ENCODE results near the gene OAF. TPM values are rescaled to one million over a fixed set of nuclear protein-coding genes. Genes with fewer than 3 reads are reported as not detected.
"Not testable (repeated sequence)": the region's sequence is repeated elsewhere in the genome, so short reads cannot be mapped to it uniquely, and the experiment has no call there.

Gene OAF
- total RNA-seq, 3 donors from 2014 or later (not counting 1 experiment from before 2014, with no cell fraction given): 2.8 to 5.1 (median 3.8) TPM

DNA sequence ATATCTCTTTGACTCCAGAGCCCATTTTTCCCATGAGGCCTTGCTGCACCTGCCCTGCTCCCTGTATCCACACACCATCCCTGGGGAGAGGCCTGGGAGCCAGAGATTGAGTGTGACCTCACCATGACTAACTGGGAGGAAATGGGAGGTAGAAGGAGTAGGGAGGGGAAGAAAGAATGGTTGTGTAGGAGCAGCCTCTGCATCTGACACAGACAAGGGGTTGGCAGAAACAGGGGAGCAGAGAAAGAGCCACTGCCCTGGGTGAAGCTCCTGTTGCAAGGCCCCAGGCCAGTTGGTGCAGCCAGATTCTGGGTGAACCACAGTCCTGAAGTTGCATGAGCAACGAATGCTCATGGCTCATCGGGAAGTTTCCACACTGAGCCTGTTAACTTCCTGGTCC is 61.5 kb downstream of the OAF start:
- Mint-ChIP-seq H3K27ac (no peak overlapping the region), H3K4me1 (no peaks in the 10 kb centered on the region), H3K27me3 (ENCODE audit: low read depth in 2 of 2) (peaks cover 30 to 34% of the 10 kb centered on the region in 2 donors), H3K9me3 (no peaks in the 10 kb centered on the region), H3K36me3 (no peaks in the 10 kb centered on the region), H3K4me3 (no peak overlapping the region)
- DNase-seq: no peak
- no peaks in the 10 kb centered on the region for H3K9me3 ChIP-seq (ENCODE audit: control insufficient read depth, insufficient read depth, low read length)
- H3K4me1 ChIP-seq (ENCODE audit: control insufficient read depth, insufficient read depth, low read length): no peaks in the 10 kb centered on the region
- H3K4me3 ChIP-seq (ENCODE audit: low read length): no peak overlapping the region
- H3K27ac ChIP-seq (ENCODE audit: low read length): no peak overlapping the region
- H3K27me3 ChIP-seq (ENCODE audit: control insufficient read depth, insufficient read depth, low read length): no peaks in the 10 kb centered on the region
- WGBS (ENCODE audit: insufficient coverage): 97% methylated on average over 2 of the region's 2 CpGs
- ATAC-seq: no peak
- intact Hi-C loops (cut with micrococcal nuclease): no loop called here
- TF ChIP-seq CTCF (IDR thresholded peaks at IDR 0.05): no peak
- no peaks in the 10 kb centered on the region for H3K36me3 ChIP-seq (ENCODE audit: control insufficient read depth, insufficient read depth, low read length)

DNA sequence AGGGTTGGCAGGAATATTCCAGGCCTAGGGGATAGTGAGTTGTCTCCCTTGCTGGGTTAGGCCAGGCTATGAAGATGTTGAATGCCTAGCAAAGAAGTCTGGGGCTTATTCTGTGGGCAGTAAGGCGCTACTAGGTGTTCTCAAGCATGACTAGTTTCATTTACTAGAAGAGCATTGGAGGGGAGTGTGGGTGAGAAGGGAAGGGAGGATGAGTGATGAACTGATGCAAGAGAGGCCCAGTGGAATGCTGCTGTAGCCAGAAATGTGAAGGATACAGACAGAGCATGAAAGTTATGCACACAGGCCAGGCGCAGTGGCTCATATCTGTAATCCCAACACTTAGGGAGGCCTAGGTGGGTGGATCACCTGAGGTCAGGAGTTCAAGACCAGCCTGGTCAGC is 62.6 kb downstream of the OAF start:
- ATAC-seq (no peak), DNase-seq (no peak)
- H3K27me3 ChIP-seq (ENCODE audit: control insufficient read depth, insufficient read depth, low read length): no peaks in the 10 kb centered on the region
- TF ChIP-seq CTCF (IDR thresholded peaks at IDR 0.05): no peak
- H3K4me3 ChIP-seq (ENCODE audit: low read length): no peak overlapping the region
- Mint-ChIP-seq H3K4me1 (no peaks in the 10 kb centered on the region), H3K27me3 (ENCODE audit: low read depth in 2 of 2) (peaks cover 27 to 37% of the 10 kb centered on the region in 2 donors), H3K9me3 (no peaks in the 10 kb centered on the region), H3K4me3 (no peak overlapping the region), H3K27ac (no peak overlapping the region), H3K36me3 (no peaks in the 10 kb centered on the region)
- intact Hi-C loops (cut with micrococcal nuclease): no loop called here
- WGBS (ENCODE audit: insufficient coverage): 71% methylated on average over 1 of the region's 2 CpGs
- no peaks in the 10 kb centered on the region for H3K36me3 ChIP-seq (ENCODE audit: control insufficient read depth, insufficient read depth, low read length)
- H3K27ac ChIP-seq (ENCODE audit: low read length): no peak overlapping the region
- no peaks in the 10 kb centered on the region for H3K9me3 ChIP-seq (ENCODE audit: control insufficient read depth, insufficient read depth, low read length)
- H3K4me1 ChIP-seq (ENCODE audit: control insufficient read depth, insufficient read depth, low read length): no peaks in the 10 kb centered on the region

- DNase-seq; ATAC-seq; intact Hi-C loops (cut with micrococcal nuclease); H3K27ac Mint-ChIP-seq; H3K4me1 ChIP-seq (ENCODE audit: control insufficient read depth, insufficient read depth, low read length); H3K27me3 ChIP-seq (ENCODE audit: control insufficient read depth, insufficient read depth, low read length); H3K9me3 Mint-ChIP-seq; H3K9me3 ChIP-seq (ENCODE audit: control insufficient read depth, insufficient read depth, low read length); H3K4me3 ChIP-seq (ENCODE audit: low read length); H3K27ac ChIP-seq (ENCODE audit: low read length); H3K36me3 ChIP-seq (ENCODE audit: control insufficient read depth, insufficient read depth, low read length); H3K4me3 Mint-ChIP-seq; H3K36me3 Mint-ChIP-seq; H3K4me1 Mint-ChIP-seq: not testable (repeated sequence)
- peaks cover 29 to 36% of the 10 kb centered on the region in 2 donors for H3K27me3 Mint-ChIP-seq (ENCODE audit: low read depth in 2 of 2)
- WGBS (ENCODE audit: insufficient coverage): 95% methylated on average over 1 of the region's 2 CpGs
Observed at GRCh38 chr11:120273956-120274355, 63.1 kb downstream of the OAF start.

DNA sequence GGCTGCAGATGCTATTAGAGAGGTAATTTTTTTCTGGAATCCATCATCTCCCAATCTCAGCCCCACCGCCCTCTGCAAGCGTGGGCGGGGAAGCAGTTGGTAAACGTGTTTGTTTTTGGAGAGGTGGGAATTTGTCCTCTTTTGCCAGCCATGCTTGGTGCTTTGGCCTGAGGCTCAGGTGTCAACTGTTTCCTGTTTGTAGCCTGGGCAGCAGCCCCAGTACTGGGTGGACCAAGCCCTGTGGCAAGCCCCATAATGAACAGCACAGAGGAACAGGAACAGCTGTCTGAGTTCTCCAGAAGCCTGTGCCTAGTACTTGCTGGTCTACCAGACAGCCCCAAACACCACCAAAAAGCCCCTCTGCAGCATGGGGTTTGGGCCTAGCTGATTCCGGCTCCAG is 68.7 kb downstream of the OAF start:
- H3K36me3 Mint-ChIP-seq: no peaks in the 10 kb centered on the region

More for the DNA sequence above, 68.7 kb downstream of the OAF start:
- Mint-ChIP-seq H3K4me3 (no peak overlapping the region), H3K27me3 (ENCODE audit: low read depth in 2 of 2) (peaks cover 18 to 23% of the 10 kb centered on the region in 2 donors), H3K9me3 (no peaks in the 10 kb centered on the region), H3K27ac (no peak overlapping the region), H3K4me1 (no peaks in the 10 kb centered on the region)
- Histone ChIP-seq H3K27ac (ENCODE audit: low read length) (no peak overlapping the region), H3K4me1 (ENCODE audit: control insufficient read depth, insufficient read depth, low read length) (no peaks in the 10 kb centered on the region), H3K36me3 (ENCODE audit: control insufficient read depth, insufficient read depth, low read length) (no peaks in the 10 kb centered on the region), H3K4me3 (ENCODE audit: low read length) (no peak overlapping the region), H3K27me3 (ENCODE audit: control insufficient read depth, insufficient read depth, low read length) (no peaks in the 10 kb centered on the region), H3K9me3 (ENCODE audit: control insufficient read depth, insufficient read depth, low read length) (no peaks in the 10 kb centered on the region)
- intact Hi-C loops (cut with micrococcal nuclease): no loop called here
- no peak for TF ChIP-seq CTCF (IDR thresholded peaks at IDR 0.05)
- DNase-seq (no peak), ATAC-seq (no peak)
- WGBS (ENCODE audit: insufficient coverage): 93% methylated on average over 4 of the region's 5 CpGs

Other genes starting within 250 kb of the OAF start
- not detected for gene TRIM29, start 72.9 kb upstream of the OAF start, total RNA-seq
- not detected for gene POU2F3, start 29.1 kb downstream of the OAF start, total RNA-seq
- not detected for gene TLCD5, start 114.3 kb downstream of the OAF start, total RNA-seq
- 10 to 100 TPM; 38.4 to 52.3 (median 42.1) TPM for gene ARHGEF12, start 125.4 kb downstream of the OAF start, total RNA-seq